ENCODE results near the gene SEPTIN3.

DNA sequence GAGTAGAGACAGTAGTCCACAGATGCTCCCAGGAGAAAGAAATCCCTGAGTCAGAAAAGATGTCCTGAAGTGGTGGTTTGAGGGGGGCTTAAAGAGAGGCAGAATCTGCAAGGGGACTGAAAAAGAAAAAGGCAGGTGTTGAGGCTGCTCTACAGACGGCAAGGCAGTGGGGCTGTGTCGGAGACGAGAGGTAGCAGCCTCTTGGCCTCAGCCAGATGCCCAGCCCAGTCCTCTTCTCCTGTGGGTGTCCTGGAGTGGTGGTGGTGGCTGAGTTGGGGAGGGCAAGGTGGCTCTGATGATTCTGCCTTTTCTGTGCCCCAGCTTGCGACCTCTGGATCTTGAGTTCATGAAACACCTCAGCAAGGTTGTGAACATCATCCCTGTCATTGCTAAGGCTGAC, 20.0 kb downstream of the SEPTIN3 start:
- TF ChIP-seq, protein P1, sequence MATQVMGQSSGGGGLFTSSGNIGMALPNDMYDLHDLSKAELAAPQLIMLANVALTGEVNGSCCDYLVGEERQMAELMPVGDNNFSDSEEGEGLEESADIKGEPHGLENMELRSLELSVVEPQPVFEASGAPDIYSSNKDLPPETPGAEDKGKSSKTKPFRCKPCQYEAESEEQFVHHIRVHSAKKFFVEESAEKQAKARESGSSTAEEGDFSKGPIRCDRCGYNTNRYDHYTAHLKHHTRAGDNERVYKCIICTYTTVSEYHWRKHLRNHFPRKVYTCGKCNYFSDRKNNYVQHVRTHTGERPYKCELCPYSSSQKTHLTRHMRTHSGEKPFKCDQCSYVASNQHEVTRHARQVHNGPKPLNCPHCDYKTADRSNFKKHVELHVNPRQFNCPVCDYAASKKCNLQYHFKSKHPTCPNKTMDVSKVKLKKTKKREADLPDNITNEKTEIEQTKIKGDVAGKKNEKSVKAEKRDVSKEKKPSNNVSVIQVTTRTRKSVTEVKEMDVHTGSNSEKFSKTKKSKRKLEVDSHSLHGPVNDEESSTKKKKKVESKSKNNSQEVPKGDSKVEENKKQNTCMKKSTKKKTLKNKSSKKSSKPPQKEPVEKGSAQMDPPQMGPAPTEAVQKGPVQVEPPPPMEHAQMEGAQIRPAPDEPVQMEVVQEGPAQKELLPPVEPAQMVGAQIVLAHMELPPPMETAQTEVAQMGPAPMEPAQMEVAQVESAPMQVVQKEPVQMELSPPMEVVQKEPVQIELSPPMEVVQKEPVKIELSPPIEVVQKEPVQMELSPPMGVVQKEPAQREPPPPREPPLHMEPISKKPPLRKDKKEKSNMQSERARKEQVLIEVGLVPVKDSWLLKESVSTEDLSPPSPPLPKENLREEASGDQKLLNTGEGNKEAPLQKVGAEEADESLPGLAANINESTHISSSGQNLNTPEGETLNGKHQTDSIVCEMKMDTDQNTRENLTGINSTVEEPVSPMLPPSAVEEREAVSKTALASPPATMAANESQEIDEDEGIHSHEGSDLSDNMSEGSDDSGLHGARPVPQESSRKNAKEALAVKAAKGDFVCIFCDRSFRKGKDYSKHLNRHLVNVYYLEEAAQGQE (IDR thresholded peaks at IDR 0.05; ENCODE audit: insufficient read depth in 1 of 2, low read depth in 2 of 2, low read length in 1 of 2) = no peak
- TF ChIP-seq CTCF (IDR thresholded peaks at IDR 0.05) (no peak), SIN3A (IDR thresholded peaks at IDR 0.05; ENCODE audit: borderline replicate concordance, insufficient read depth, low read depth, low read length) (no peak)
